GM18858 (cell line): ENCODE data around the gene ABCA5.
"Not testable (repeated sequence)": the region's sequence is repeated elsewhere in the genome, so short reads cannot be mapped to it uniquely, and the experiment has no call there.

ENCODE experiments used
- ATAC-seq: cut with Tn5 transposase; IDR thresholded peaks from one replicate; pipeline ENCODE4 v1.9.1; 2021; ENCODE audit not compliant: unreplicated experiment

ABCA5 gene

GRCh38 chr17:69326377-69327059 is 415 bp downstream of the ABCA5 start:
- ATAC-seq = no peak

- no peak for ATAC-seq
These were observed 1.2 kb downstream of the ABCA5 start for GRCh38 chr17:69325518-69326376.

- no peak for ATAC-seq
These were observed 3.1 kb downstream of the ABCA5 start for GRCh38 chr17:69323806-69324205.

- ATAC-seq = no peak
These were observed 6.1 kb downstream of the ABCA5 start for GRCh38 chr17:69320908-69321238.

GRCh38 chr17:69320210-69320907 is 6.6 kb downstream of the ABCA5 start:
- no peak for ATAC-seq

GRCh38 chr17:69317625-69318024 is 9.3 kb downstream of the ABCA5 start:
- ATAC-seq = no peak

- no peak for ATAC-seq
These were observed 12.5 kb downstream of the ABCA5 start for GRCh38 chr17:69314246-69315065.

GRCh38 chr17:69305177-69305576 is 21.8 kb downstream of the ABCA5 start:
- no peak for ATAC-seq

- no peak for ATAC-seq
These were observed 24.3 kb downstream of the ABCA5 start for GRCh38 chr17:69302682-69303081.

- ATAC-seq = no peak
These were observed 26.7 kb downstream of the ABCA5 start for GRCh38 chr17:69300222-69300621.

GRCh38 chr17:69298120-69298722 is 28.7 kb downstream of the ABCA5 start:
- not testable (repeated sequence) for ATAC-seq

GRCh38 chr17:69287168-69287567 is 39.8 kb downstream of the ABCA5 start:
- ATAC-seq = no peak

- ATAC-seq = no peak
These were observed 40.7 kb downstream of the ABCA5 start for GRCh38 chr17:69286257-69286656.

- no peak for ATAC-seq
These were observed 42.3 kb downstream of the ABCA5 start for GRCh38 chr17:69284646-69285045.

- ATAC-seq = no peak
These were observed 44.9 kb downstream of the ABCA5 start for GRCh38 chr17:69282002-69282401.

- ATAC-seq = not testable (repeated sequence)
These were observed 50.7 kb downstream of the ABCA5 start for GRCh38 chr17:69276279-69276678.

GRCh38 chr17:69275751-69276150 is 51.2 kb downstream of the ABCA5 start:
- no peak for ATAC-seq

GRCh38 chr17:69271023-69271422 is 55.9 kb downstream of the ABCA5 start:
- no peak for ATAC-seq

GRCh38 chr17:69269131-69269998 is 57.6 kb downstream of the ABCA5 start:
- ATAC-seq = no peak
